PC-3 (cell line): Measurements from ENCODE around the gene TTC7B.

Experiments used
- EZH2 ChIP-seq: fragments of 300-600 bp; sonication (generic); IDR thresholded peaks from one replicate; pipeline ENCODE4 v1.6.1; 2017; ENCODE audit warnings: antibody characterized with exemption, mild to moderate bottlenecking, low read length; ENCODE audit not compliant: unreplicated experiment
- TF ChIP-seq, protein P1 (sequence below): fragments of 300-600 bp; sonication (generic); conservative IDR thresholded peaks from 2 replicates; pipeline ENCODE4 v1.5.1; 2017; ENCODE audit warnings: antibody characterized with exemption, low read depth, mild to moderate bottlenecking, low read length

DNA sequence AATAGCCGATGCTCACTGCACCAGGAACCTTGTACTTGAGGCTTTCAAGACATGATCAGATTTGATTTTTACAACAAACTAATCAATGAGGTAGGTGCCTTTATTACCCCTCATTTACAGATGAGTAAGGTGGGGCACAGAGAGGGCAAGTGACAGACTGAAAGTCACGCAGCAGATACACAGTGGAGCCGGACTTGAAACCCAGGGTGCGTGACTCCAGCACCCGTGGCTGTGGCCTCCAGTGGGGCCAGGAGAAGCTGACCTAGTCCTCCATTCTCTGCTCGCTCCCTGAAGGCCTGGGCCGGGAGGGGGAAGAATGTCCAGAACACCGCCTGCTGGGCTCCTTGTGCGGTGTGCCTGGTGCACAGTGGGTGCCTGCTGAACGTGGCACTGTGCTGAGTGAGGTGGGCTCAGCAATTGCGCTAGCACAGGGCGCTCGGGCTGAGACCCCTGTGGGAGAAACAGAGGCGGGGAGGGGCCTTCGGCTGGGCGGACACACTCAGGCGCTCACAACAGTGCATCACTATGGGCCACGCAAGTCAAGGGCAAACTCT lies 294.2 kb downstream of the TTC7B start:
- TF ChIP-seq, protein P1, sequence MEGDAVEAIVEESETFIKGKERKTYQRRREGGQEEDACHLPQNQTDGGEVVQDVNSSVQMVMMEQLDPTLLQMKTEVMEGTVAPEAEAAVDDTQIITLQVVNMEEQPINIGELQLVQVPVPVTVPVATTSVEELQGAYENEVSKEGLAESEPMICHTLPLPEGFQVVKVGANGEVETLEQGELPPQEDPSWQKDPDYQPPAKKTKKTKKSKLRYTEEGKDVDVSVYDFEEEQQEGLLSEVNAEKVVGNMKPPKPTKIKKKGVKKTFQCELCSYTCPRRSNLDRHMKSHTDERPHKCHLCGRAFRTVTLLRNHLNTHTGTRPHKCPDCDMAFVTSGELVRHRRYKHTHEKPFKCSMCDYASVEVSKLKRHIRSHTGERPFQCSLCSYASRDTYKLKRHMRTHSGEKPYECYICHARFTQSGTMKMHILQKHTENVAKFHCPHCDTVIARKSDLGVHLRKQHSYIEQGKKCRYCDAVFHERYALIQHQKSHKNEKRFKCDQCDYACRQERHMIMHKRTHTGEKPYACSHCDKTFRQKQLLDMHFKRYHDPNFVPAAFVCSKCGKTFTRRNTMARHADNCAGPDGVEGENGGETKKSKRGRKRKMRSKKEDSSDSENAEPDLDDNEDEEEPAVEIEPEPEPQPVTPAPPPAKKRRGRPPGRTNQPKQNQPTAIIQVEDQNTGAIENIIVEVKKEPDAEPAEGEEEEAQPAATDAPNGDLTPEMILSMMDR = no peak
- TF ChIP-seq EZH2 = no peak
